Stimulated activated CD4-positive, alpha-beta T cell treated with anti-CD3 and anti-CD28 coated beads, Interleukin-1b, Interleukin-23, amount 100 ng/mL, for 4 hours (primary cell): ENCODE data around the gene GGACT.
A peak's percentile ranks its signal among the peaks of the same experiment; 100 is the strongest.
"Not testable (repeated sequence)": the region's sequence is repeated elsewhere in the genome, so short reads cannot be mapped to it uniquely, and the experiment has no call there.

Experiments used
- DNase-seq, 2 donors: peaks; one replicate each; pipeline ENCODE4 v3.0.0-alpha.2; 2020; ENCODE audit warnings: low read depth in 2 of 2

Gene GGACT

DNA sequence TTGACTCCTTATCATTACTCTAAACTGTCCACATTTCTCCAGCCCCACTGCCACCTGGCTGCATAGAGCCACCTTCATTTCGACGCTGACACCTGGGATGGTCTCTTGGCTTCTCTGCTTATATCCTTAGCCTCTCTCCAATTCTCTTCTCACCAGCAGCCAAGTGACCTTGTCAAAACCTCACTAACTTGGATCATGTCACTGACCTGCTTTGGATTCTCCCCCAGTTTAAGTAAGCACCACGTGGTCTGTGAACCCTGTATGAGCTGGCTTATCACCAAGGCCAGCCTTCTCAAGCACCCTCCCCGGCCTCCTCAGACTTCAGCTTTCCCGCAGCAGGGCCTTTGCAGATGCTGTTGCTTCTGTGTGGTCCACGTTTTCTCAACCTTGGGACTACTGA lies 12.3 kb upstream of the GGACT start:
- DNase-seq: no peak

DNA sequence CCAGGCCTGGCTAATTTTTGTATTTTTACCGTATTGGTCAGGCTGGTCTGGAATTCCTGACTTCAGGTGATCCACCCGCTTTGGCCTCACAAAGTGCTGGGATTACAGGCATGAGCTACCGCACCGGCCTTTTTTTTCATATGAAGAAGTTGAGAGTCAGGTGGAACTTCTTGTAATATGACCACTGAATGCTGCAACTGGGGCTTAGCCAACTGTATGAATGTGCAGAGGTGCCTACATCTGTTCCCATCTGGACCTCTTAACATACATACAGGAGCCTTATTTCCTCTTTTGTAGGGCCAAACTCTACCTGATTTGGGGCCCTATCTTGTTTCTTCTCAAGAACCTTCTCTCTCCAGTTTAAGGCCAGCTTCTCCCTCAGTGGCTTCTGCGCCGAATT lies 11.9 kb upstream of the GGACT start:
- DNase-seq: no peak

GRCh38 chr13:100597253-100597652 lies 8.7 kb upstream of the GGACT start:
- DNase-seq: no peak

DNA sequence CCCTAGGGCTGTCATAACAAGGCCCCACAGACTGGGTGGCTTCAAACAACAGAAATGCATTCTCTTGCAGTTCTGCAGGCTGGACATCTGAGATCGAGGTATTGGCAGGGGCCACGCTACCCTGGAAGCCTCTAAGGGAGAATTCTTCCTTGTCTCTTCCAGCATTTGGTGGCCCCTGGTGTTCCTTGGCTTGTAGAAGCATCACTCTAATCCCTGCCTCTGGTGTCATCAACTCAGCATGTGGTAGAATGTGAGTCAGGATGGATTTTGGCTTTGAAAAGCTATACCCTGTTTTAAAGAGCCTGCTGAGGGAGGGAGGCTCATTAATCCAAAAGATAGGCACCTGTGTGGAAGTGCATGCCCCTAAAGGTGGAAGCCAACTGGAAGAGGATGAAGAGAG lies 7.9 kb upstream of the GGACT start:
- DNase-seq: no peak

- no peak for DNase-seq
Measured at GRCh38 chr13:100594731-100595130, 6.1 kb upstream of the GGACT start.

DNA sequence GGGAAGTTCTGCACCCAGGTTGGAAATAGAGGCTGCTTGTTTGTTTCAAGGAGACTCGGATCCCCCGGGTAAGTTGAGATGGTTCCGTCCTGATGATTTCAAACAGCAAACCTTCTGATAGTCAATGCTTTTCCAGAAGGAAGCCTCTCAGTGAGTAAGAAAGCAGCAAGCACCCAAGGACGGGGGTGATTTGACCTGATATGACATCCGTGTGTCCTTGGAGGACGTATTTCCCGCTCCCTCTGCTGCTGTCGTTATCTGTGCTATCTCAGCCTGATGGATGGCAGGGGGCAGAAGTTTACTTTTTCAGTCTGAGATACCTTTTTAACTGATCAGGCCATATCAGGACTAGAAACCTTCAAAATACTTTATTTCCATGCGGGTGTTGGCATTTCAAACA lies 5.7 kb upstream of the GGACT start:
- DNase-seq: no peak

GRCh38 chr13:100589178-100589725 lies 663 bp upstream of the GGACT start:
- DNase-seq: no peak

DNA sequence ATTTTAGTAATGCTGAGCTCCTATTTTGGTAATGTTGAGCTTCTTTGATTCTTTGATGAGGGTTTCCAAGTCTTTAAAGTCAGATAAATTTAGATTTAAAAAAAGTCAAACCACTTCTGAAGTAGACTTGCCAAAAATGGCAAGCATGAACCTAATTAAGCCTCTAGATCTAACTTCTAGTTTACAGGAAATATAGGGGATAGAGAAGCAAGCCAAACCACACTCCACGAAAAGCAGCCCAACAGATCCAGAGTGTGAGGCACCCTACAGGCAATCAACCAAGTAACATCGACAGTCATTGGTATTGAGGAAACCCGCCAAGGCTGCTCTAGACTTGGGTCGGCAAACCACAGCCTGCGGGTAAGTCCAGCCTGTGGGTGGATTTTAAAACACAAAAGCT lies 3.7 kb downstream of the GGACT start:
- DNase-seq: no peak

DNA sequence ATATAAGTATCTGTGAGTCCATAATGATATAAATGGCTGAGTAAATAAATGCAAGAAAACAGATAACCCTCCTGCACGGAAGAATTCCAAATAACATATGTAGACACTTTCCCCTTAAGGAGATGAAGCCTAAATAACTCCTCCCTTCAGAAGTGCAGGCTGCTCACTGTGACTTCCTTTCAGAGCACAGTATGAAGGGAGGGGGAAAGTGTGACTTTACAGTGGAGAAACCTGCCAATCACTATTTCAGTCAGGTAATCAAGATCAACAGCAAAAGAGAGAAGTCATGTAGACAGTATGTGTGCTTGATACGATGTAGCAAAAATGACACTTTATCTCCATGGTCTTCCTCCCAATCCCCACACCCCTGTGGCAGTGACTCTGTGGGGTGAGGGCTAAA lies 7.1 kb downstream of the GGACT start:
- DNase-seq: no peak

DNA sequence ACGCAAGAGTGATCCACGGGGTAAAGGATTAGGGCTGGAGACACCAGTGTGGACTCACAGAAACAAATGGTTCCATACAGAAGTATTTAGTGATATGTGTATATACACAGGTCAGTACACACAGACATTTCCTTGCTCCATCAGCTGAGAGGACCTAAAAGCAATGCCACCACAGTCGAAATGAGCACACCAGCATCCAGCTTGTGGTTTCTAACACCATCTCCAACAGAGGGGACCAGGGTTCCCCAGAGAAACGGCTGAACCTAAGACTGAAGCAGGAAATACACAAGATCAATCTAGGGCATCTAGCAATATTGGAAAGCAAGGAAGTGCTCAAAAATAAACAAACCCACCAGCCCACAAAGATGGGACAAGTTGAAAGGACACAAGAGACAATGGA lies 7.6 kb downstream of the GGACT start:
- DNase-seq: no peak

DNA sequence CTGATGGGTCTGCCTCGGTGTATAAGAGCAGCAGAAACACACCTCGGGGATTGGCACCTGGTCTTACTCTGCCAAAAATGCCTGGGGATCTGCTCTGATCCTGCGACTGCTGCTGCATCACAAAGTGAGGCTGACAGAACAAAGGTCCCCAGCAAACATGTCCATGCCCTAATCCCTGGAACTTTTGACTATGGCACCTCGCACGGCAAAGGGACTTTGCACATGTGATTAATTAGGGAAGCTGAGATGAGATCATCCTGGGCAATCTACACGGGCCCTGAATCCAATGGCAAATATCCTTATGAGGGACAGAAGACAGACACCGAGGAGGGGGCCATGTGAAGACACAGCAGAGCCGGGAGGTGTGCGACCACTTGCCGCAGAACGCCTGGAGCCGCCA lies 8.5 kb downstream of the GGACT start:
- no peak for DNase-seq

DNA sequence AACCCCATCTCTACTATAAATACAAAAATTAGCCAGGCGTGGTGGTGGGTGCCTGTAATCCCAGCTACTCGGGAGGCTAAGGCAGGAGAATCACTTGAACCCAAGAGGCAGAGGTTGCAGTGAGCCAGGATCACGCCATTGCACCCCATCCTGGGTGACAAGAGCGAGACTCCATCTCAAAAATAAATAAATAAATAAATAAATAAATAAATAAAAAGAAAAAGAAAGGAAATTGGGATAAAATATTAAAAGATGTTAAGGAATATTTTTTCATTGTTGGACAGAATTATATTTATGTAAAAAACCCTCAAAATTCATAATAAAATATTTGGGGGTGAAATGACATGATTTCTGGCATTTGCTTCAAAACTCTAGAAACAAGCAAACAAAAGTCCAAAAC lies 11.3 kb downstream of the GGACT start:
- DNase-seq: not testable (repeated sequence)

GRCh38 chr13:100573121-100573520 lies 15.5 kb downstream of the GGACT start:
- DNase-seq: peak; percentile 66 to 68

GRCh38 chr13:100566543-100566942 lies 22.0 kb downstream of the GGACT start:
- no peak for DNase-seq

DNA sequence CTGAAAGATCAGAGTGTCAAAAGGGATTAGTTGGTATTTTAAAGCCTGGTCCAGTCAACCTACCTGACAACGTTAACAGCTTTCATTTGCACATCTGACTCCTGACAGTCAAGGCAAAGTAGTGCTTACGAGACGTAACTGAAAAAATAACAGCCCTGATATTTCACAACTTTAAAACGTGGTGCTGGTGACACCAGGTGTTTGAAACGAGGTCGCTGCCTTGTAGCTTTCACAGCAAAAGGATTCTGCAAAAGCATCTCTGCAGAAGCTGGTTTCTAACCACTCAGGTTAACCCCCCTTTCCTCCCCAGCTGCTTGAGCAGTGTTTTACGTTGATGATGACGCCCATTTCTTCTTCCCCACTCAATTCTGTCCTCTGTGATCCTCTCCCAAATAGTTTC lies 23.3 kb downstream of the GGACT start:
- no peak for DNase-seq

GRCh38 chr13:100564444-100565223 lies 24.0 kb downstream of the GGACT start:
- no peak for DNase-seq

DNA sequence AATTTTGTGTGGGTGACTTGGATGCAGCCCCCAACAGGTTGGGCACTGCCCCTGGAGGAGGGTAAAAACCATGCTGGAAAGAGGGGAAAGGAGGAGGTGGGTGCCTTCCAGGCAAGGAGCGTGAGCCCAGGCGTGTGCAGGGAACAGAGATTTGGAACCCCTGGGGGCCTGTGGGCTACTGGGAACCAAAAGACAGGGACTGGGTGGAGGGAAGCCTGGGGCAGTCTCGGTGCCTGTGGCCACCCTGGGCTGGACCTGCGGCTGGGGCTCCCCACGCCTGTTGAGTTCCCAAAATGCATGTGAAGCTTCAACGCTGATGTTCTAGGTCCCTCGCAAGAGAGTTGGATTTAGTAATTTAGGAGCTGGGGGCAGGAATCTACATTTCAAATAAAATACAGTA lies 24.8 kb downstream of the GGACT start:
- DNase-seq: no peak

DNA sequence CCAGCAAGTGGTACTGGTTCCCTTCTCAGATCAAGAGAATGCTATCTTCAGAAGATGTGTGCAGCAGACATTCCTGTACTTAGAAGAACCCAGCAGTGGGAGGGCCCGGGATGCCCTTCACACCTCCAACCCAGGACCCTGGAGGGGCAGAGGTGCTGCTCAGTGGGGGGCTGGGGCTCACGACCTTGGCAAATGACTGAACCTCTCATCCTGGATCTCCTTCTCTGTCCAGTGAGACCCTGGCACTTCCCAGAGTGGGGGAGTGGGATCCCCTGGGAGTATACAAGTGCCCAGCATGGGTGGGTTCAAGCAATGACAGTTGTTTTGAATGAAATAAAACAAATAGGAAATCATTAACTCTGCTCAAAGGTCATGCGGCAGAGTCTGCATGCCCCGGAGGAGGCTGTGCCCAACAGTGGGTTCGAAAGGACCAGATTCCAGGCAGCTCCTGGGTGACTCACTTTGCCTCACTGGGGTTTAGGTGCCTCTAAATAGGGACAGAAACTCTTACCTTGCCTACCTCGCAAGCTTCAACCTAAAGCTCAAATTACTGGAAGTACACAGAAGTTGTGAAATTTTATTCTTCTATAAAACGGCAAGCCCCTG lies 26.9 kb downstream of the GGACT start:
- DNase-seq: no peak

GRCh38 chr13:100561158-100561499 lies 27.5 kb downstream of the GGACT start:
- DNase-seq: no peak

DNA sequence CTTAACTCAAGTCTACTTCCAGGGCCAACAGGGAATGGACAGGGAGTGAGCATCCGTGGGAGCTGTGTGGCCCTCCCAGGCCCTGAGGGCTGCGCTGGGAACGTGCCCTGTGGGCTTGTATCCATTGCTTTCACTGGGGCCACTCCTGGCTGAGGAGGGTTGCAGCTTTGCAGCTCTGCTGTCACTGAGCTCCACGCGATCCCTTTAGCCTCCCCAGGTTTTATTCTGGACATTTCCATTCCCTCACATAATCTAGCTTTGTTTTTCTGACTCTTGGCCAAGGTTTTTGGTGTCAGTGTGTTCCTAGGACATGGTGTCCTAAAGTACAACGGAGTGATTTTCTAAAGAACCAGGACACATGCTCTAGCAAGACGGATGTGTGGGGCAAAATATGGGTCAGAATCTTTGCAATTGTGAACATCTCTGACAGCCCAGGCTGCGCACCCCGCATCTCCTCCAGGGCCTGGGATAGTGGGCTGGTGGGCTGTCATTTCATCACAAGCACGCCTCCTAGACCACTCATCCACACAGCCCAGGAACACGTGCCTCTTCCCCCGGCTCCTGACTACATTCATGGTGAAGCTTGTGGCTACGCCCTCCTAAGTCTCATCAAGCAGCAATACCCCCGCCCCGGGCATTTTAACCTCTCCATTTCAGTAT lies 28.0 kb downstream of the GGACT start:
- no peak for DNase-seq

DNA sequence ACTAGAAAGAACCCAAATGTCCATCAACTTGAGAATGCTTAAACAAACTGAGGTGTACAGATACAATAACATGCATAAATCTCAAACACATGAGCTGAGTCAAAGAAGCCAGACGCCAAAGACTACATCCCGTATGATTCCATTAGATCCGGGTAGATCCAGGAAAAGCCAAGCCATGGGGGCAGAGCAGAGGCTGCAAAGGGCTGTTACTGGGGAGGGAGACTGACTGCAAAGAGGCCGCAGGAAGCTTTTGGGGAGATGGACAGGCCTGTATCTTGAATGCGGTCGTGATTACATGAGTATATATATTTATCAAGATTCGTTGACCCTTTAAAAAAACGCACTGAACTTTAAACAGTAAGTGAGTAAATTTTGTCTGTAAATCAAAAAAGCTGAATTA lies 28.7 kb downstream of the GGACT start:
- DNase-seq: no peak

DNA sequence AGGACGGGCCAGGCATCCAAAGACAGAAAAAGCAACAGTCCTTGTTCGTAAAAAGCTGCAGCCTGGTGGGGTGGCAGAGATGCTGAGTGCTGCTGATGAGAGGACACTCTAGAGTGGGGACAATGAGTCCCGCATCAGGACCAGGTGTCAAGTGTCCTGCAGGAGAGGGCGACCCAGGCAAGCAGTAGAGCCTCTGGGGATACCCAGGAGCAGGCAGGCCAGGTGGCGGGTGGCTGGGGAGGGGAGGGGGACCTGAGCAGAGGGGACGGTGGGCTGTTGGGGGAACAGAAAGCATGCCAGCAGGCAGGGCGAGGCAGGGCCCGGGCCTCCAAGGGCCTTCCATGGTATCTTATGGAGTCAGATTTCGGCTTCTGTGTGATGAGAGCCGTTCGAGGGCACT lies 35.8 kb downstream of the GGACT start:
- DNase-seq: no peak

GRCh38 chr13:100549316-100549715 lies 39.3 kb downstream of the GGACT start:
- DNase-seq: no peak
